H9 (cell line): Measurements from ENCODE around the gene PPP1CB. TPM values are rescaled to one million over a fixed set of nuclear protein-coding genes. Genes with fewer than 3 reads are reported as not detected.

Experiments used
- DNase-seq: peaks from one replicate; pipeline ENCODE4 v3.0.0-alpha.2; 2017
- H2AFZ ChIP-seq: one replicate; pipeline ENCODE4 v1.6.1; 2013; ENCODE audit warnings: mild to moderate bottlenecking, low read length, control low read depth, moderate library complexity
- H2AK5ac ChIP-seq: 2 replicates; pipeline ENCODE4 v1.6.1; 2013; ENCODE audit warnings: low read length, control low read depth, mixed read lengths; ENCODE audit not compliant: insufficient read length
- H2BK120ac ChIP-seq: one replicate; pipeline ENCODE4 v1.6.1; 2013; ENCODE audit warnings: low read depth, mild to moderate bottlenecking, low read length, control low read depth, inconsistent platforms; ENCODE audit not compliant: poor library complexity, severe bottlenecking
- H2BK12ac ChIP-seq: 2 replicates; pipeline ENCODE4 v1.6.1; 2013; ENCODE audit warnings: low read length, control low read depth, mixed read lengths, low read depth; ENCODE audit not compliant: insufficient read length
- H2BK15ac ChIP-seq: 2 replicates; pipeline ENCODE4 v1.6.1; 2013; ENCODE audit warnings: low read depth, low read length, control low read depth
- H2BK20ac ChIP-seq: one replicate; pipeline ENCODE4 v1.6.1; 2013; ENCODE audit warnings: low read depth, mild to moderate bottlenecking, low read length, control low read depth, inconsistent platforms; ENCODE audit not compliant: poor library complexity, severe bottlenecking
- H2BK5ac ChIP-seq: 2 replicates; pipeline ENCODE4 v1.6.1; 2013; ENCODE audit warnings: low read length, control low read depth, mixed read lengths; ENCODE audit not compliant: insufficient read length
- H3K14ac ChIP-seq: 2 replicates; pipeline ENCODE4 v1.6.1; 2013; ENCODE audit warnings: low read length, control low read depth; ENCODE audit not compliant: insufficient read depth
- H3K18ac ChIP-seq: 2 replicates; pipeline ENCODE4 v1.6.1; 2013; ENCODE audit warnings: low read depth, mild to moderate bottlenecking, mixed read lengths, low read length, control low read depth; ENCODE audit not compliant: insufficient read length
- H3K23ac ChIP-seq: 2 replicates; pipeline ENCODE4 v1.6.1; 2013; ENCODE audit warnings: low read length, control low read depth, mixed read lengths, low read depth; ENCODE audit not compliant: insufficient read length
- H3K23me2 ChIP-seq: 2 replicates; pipeline ENCODE4 v1.6.1; 2013; ENCODE audit warnings: low read depth, mild to moderate bottlenecking, mixed read lengths, low read length, control low read depth; ENCODE audit not compliant: insufficient read length, poor library complexity, severe bottlenecking
- H3K27ac ChIP-seq: 2 replicates; pipeline ENCODE4 v1.5.1; 2013; ENCODE audit warnings: low read length, control low read depth, mixed read lengths, low read depth; ENCODE audit not compliant: insufficient read length
- H3K27me3 ChIP-seq: 2 replicates; pipeline ENCODE4 v1.6.1; 2013; ENCODE audit warnings: low read length, control low read depth, inconsistent platforms; ENCODE audit not compliant: insufficient read depth
- H3K4ac ChIP-seq: 2 replicates; pipeline ENCODE4 v1.6.1; 2013; ENCODE audit warnings: low read depth, mild to moderate bottlenecking, control low read depth, inconsistent platforms, low read length, moderate library complexity
- H3K4me1 ChIP-seq: 2 replicates; pipeline ENCODE4 v1.6.1; 2013; ENCODE audit warnings: low read length, control low read depth, inconsistent platforms; ENCODE audit not compliant: insufficient read depth
- H3K4me2 ChIP-seq: 2 replicates; pipeline ENCODE4 v1.6.1; 2013; ENCODE audit warnings: low read length, control low read depth, mixed read lengths; ENCODE audit not compliant: insufficient read length, insufficient read depth
- H3K56ac ChIP-seq: 2 replicates; pipeline ENCODE4 v1.6.1; 2013; ENCODE audit warnings: low read depth, mild to moderate bottlenecking, mixed read lengths, low read length, control low read depth; ENCODE audit not compliant: insufficient read length
- H3K79me1 ChIP-seq: 2 replicates; pipeline ENCODE4 v1.6.1; 2013; ENCODE audit warnings: low read depth, mild to moderate bottlenecking, moderate library complexity, low read length, control low read depth, inconsistent platforms; ENCODE audit not compliant: insufficient read depth, poor library complexity, severe bottlenecking
- H3K79me2 ChIP-seq: 2 replicates; pipeline ENCODE4 v1.6.1; 2013; ENCODE audit warnings: low read length, control low read depth, inconsistent platforms; ENCODE audit not compliant: insufficient read depth
- H3K9ac ChIP-seq: 2 replicates; pipeline ENCODE4 v1.6.1; 2013; ENCODE audit warnings: low read length, control low read depth, mixed read lengths; ENCODE audit not compliant: insufficient read length; ENCODE audit errors: extremely low read depth
- H3K9me3 ChIP-seq: one replicate; pipeline ENCODE4 v1.6.1; 2013; ENCODE audit warnings: low read depth, low read length, inconsistent platforms; ENCODE audit not compliant: control insufficient read depth
- H3T11ph ChIP-seq: one replicate; pipeline ENCODE4 v1.6.1; 2013; ENCODE audit warnings: mild to moderate bottlenecking, low read length, control low read depth, inconsistent platforms
- H4K20me1 ChIP-seq: one replicate; pipeline ENCODE4 v1.6.1; 2013; ENCODE audit not compliant: control insufficient read depth, insufficient read length, insufficient read depth
- H4K5ac ChIP-seq: 2 replicates; pipeline ENCODE4 v1.6.1; 2013; ENCODE audit warnings: low read depth, mild to moderate bottlenecking, mixed read lengths, low read length, control low read depth; ENCODE audit not compliant: insufficient read length
- H4K8ac ChIP-seq: replicated peaks from 2 replicates; pipeline ENCODE4 v1.6.1; 2013; ENCODE audit warnings: low read length, control low read depth, mixed read lengths, low read depth; ENCODE audit not compliant: insufficient read length
- H4K91ac ChIP-seq: 2 replicates; pipeline ENCODE4 v1.6.1; 2013; ENCODE audit warnings: low read depth, mild to moderate bottlenecking, moderate library complexity, mixed read lengths, low read length, control low read depth; ENCODE audit not compliant: insufficient read length
- H3K27ac Mint-ChIP-seq, 3 experiments: 2 replicates in 2 of 3; 3 replicates in 1 of 3; pipeline ENCODE4 v1.8.0; 2020 to 2021; ENCODE audit warnings: mixed read lengths in 3 of 3, mild to moderate bottlenecking in 1 of 3, moderate library complexity in 1 of 3
- H3K27me3 Mint-ChIP-seq: 2 replicates; pipeline ENCODE4 v1.8.0; 2021; ENCODE audit warnings: low read depth, mild to moderate bottlenecking, moderate library complexity, mixed read lengths
- H3K36me3 Mint-ChIP-seq, 3 experiments: 2 replicates in 2 of 3; 3 replicates in 1 of 3; pipeline ENCODE4 v1.8.0; 2020 to 2021; ENCODE audit warnings: low read depth in 3 of 3, mixed read lengths in 3 of 3; ENCODE audit not compliant: insufficient read depth in 1 of 3
- H3K4me1 Mint-ChIP-seq, 2 experiments: 2 replicates each; pipeline ENCODE4 v1.8.0; 2020; ENCODE audit warnings: mixed read lengths in 2 of 2
- H3K4me3 Mint-ChIP-seq, 2 experiments: 2 replicates in 1 of 2; 3 replicates in 1 of 2; pipeline ENCODE4 v1.8.0; 2020 to 2021; ENCODE audit warnings: mild to moderate bottlenecking in 2 of 2, mixed read lengths in 2 of 2, moderate library complexity in 1 of 2
- H3K9me3 Mint-ChIP-seq, 2 experiments: 2 replicates in 1 of 2; 3 replicates in 1 of 2; pipeline ENCODE4 v1.8.0; 2020; ENCODE audit warnings: mild to moderate bottlenecking in 2 of 2, mixed read lengths in 2 of 2, moderate library complexity in 1 of 2
- CTCF ChIP-seq: fragments of 200-600 bp; sonication (generic); conservative IDR thresholded peaks from 3 replicates; pipeline ENCODE4 v1.8.0; 2021; ENCODE audit warnings: antibody characterized with exemption, mild to moderate bottlenecking
- WGBS: extraction: QIAGEN DNeasy Blood & Tissue Kit; methylation state at CpG from one replicate; pipeline ENCODE4 v1.1.7; 2013; ENCODE audit warnings: missing lambda C conversion rate, low lambda C conversion rate, mixed read lengths; ENCODE audit not compliant: insufficient read length; ENCODE audit errors: extremely low coverage; 5-methylcytosine and 5-hydroxymethylcytosine counted together
- total RNA-seq: library from RNA; stranded (reverse); gene quantifications from 2 replicates; pipeline ENCODE4 v1.2.1, GENCODE V29; 2021

The PPP1CB gene
- total RNA-seq, 1 experiment from 2014 or later: 184 TPM

GRCh38 chr2:28755421-28755820 is 3.8 kb downstream of the PPP1CB start:
- no peak overlapping the region for H4K91ac ChIP-seq
- no peak overlapping the region for H2BK120ac ChIP-seq
- no peak overlapping the region for H3K18ac ChIP-seq
- peaks cover 59% of the 10 kb centered on the region for H3K79me2 ChIP-seq
- H4K8ac ChIP-seq: no peak overlapping the region
- H3K23ac ChIP-seq: no peak overlapping the region
- TF ChIP-seq CTCF: no peak
- H3K56ac ChIP-seq: no peak overlapping the region
- no peak overlapping the region for H2BK5ac ChIP-seq
- H3K27ac Mint-ChIP-seq: peak overlapping the region in 1 of 3 experiments; percentile 62; a peak in 2 of 7 replicates
- H3K4me2 ChIP-seq: no peak overlapping the region
- no peaks in the 10 kb centered on the region for H4K20me1 ChIP-seq
- H2AFZ ChIP-seq: no peak overlapping the region
- H3K4ac ChIP-seq: no peak overlapping the region
- no peak overlapping the region for H2BK20ac ChIP-seq
- no CpG with 5 or more reads among the region's 3 CpGs for WGBS
- no peaks in the 10 kb centered on the region for H3K9me3 ChIP-seq
- peaks cover 4% of the 10 kb centered on the region for H3K79me1 ChIP-seq
- H3K27me3 ChIP-seq: no peaks in the 10 kb centered on the region
- no peaks in the 10 kb centered on the region; the same call in 1 of the 2 replicates for H3K27me3 Mint-ChIP-seq
- DNase-seq: no peak
- peaks cover 6% of the 10 kb centered on the region for H3K23me2 ChIP-seq
- no peaks in the 10 kb centered on the region; the same call in 1 of the 2 replicates for H3K4me1 ChIP-seq
- H3K4me3 Mint-ChIP-seq: peak overlapping the region in 1 of 2 experiments; percentile 11; a peak in 2 of 5 replicates
- H2BK15ac ChIP-seq: no peak overlapping the region
- no peak overlapping the region for H3K27ac ChIP-seq
- peaks cover 3 to 12% (median 10%) of the 10 kb centered on the region in 3 experiments; a peak in 5 of 7 replicates for H3K36me3 Mint-ChIP-seq
- no peak overlapping the region for H3K14ac ChIP-seq
- no peak overlapping the region for H4K5ac ChIP-seq
- H3K9ac ChIP-seq: no peak overlapping the region
- peaks cover 34 to 35% of the 10 kb centered on the region in 2 experiments for H3K4me1 Mint-ChIP-seq
- no peak overlapping the region for H3T11ph ChIP-seq
- H3K9me3 Mint-ChIP-seq: peaks cover 0 to 3% of the 10 kb centered on the region in 2 experiments; a peak in 1 of 5 replicates
- no peak overlapping the region for H2BK12ac ChIP-seq
- no peak overlapping the region for H2AK5ac ChIP-seq
